MV-4-11 (cell line): Measurements from ENCODE around the gene RAP1GAP2.
"Not testable (repeated sequence)": the region's sequence is repeated elsewhere in the genome, so short reads cannot be mapped to it uniquely, and the experiment has no call there.

Experiments
- DNase-seq: peaks from one replicate; lab custom pipeline; 2025; lab: John Stamatoyannopoulos, UW

RAP1GAP2 gene

DNA sequence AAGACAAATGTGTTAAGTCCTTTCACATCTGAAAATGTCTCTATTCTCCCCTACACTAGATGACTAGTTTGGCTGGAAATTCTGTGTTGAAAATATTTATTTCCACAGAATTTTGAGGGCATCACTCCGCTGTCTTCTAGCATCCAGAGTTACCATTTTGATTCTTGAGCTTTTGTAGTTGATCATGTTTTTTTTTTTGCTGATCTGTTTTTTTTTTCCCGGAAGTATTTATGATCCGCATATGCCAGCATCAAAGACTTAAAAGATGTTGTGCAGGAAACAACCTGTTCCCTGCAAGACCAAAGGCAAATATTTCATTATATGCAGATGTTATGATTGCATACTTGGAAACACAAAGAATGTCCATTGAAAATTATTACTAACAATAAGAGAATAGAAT is 250.5 kb downstream of the RAP1GAP2 start:
- no peak for DNase-seq

DNA sequence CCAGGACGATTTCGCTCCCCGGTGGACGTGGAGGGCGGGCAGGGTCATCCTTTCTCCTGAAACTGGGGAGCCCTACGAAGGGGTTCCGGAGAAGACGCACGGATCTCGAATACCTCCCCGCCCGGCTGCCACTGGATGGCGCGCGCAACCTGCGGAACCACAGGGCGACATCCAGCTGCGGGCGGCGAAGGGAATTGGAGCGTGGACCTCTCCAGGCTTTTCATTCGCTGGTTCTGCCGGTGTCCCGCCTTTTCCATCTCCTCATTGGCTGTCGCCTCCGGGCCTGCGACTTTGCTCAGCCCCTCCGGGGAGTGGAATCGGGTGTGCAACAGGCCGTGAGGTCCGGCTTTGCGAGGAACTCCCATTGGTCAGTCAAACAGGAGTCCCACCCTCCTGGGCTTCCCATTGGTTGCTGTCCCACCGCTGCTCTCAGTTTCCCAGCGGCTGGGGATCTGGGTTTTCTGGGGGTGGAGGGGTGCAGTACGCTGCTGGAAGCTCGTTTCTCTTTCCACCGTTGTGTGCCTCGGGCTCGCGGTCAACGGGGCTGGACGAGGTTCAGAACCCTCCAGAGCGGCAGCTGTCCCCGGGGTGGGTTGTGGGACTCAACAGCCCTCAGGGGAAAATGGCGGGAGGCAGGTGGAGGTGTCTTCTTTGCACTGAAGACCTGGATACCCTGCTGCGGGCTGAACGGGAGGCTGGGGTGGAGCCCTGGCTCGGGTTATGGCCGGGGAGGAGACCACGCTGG is 252.7 kb downstream of the RAP1GAP2 start:
- DNase-seq = peak; percentile 99

DNA sequence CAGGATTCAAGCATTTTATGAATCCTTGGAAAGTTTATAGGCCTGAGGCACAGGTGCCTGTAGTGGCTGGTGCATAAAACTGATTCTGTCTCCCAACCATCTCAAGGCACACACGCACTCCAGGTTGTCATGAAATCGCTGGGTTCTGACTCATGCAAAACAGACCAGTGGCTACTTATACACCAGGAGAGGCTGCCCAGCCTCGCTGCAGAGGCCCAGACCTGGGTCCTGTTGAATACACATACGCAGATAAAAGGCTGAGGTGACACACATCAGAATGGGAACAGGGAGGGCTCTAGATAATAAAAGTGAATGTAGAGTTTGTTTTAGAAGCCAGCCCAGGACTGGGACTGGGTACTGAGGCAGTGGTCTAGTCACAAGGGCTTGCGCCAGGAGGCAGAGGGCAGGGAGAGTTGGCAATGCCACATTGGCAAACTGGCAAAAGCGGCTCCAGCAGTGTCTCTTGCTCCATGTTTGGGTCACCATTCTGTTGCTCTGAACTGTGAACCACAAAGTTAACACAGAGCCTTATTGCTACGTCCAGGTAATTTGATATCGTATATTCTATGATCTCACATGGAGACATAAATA is 253.6 kb downstream of the RAP1GAP2 start:
- no peak for DNase-seq

DNA sequence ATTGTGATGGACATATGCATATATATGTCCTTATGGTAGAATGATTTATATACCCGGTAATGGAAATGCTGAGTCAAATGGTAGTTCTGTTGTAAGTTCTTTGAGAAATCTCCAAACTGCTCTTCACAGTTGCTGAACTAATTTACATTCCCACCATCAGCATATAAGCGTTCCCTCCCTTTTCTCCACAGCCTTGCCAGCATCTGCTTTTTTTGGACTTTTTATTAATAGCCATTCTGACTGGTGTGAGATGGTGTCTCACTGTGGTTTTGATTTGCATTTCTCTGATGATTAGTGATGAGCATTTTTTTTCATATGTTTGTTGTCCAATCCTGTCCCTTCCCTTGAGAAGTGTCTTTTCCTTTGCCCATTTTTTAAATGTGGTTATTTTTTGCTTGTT is 258.6 kb downstream of the RAP1GAP2 start:
- not testable (repeated sequence) for DNase-seq

- DNase-seq = not testable (repeated sequence)
These were observed 266.7 kb downstream of the RAP1GAP2 start for GRCh38 chr17:3062824-3063377.

- not testable (repeated sequence) for DNase-seq
These were observed 267.3 kb downstream of the RAP1GAP2 start, which contains the start of gene OR1D5 for GRCh38 chr17:3063507-3063906. TSS of gene OR1D5 (minus strand) at chr17:3063607. CDS start at chr17:3063607, 0 bp downstream.

DNA sequence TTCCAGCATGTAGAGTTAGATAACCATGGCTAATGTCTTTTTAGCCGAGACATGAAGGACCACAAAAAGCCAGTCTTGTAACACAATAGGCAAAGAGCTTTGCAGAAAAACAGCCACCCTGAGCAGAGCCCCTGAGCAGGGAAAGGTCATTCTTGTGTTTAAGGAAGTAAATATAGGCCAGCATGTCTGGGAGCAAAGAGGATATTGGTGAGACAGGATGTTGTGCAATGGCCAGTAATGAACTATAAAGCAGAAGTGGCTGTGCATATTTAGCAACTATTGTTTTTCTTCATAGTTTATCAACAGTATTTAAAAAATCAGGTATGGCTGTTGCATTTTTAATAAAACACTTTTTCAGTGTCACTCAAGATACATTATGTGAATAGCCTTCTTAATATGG is 269.0 kb downstream of the RAP1GAP2 start:
- DNase-seq = peak; percentile 95

GRCh38 chr17:3073850-3074249 is 277.6 kb downstream of the RAP1GAP2 start:
- peak; percentile 51 for DNase-seq
